NCI-H446 treated with DMSO at 0.1 percent for 48 hours (cell line): ENCODE data around the gene EPB42.
A peak's percentile ranks its signal among the peaks of the same experiment; 100 is the strongest.
"Not testable (repeated sequence)": the region's sequence is repeated elsewhere in the genome, so short reads cannot be mapped to it uniquely, and the experiment has no call there.

Source experiments
- DNase-seq: peaks from one replicate; lab custom pipeline; 2025; lab: John Stamatoyannopoulos, UW

The EPB42 gene

GRCh38 chr15:43185157-43186002 lies 35.4 kb downstream of the EPB42 start, which contains the start of gene CCNDBP1:
Gene CCNDBP1, plus strand, starts transcription at chr15:43185403. Its CDS starts 96 bp downstream, at chr15:43185499.
- peak; percentile 45 for DNase-seq

GRCh38 chr15:43184407-43185124 lies 36.3 kb downstream of the EPB42 start:
- no peak for DNase-seq

DNA sequence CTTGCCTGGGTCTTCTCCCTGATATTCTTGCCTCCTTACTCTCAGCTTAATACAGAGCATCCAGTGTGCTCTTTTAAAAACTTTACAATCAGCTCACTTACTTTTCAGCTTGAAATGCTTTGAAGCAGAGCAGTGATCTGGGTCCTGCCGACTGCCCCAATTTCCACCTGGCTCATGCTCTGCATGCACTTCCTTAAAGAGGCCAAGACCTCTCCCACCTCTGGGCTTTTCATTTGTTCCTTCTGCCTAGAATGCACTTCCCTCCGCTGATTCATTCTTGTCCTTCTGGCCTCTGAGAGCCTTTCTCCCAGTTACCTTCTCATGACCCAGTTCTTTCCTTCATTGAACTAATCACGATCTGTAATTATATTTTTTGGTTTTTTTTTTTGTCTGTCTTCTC lies 37.5 kb downstream of the EPB42 start:
- DNase-seq = no peak

GRCh38 chr15:43177147-43177546 lies 43.7 kb downstream of the EPB42 start:
- DNase-seq = not testable (repeated sequence)

DNA sequence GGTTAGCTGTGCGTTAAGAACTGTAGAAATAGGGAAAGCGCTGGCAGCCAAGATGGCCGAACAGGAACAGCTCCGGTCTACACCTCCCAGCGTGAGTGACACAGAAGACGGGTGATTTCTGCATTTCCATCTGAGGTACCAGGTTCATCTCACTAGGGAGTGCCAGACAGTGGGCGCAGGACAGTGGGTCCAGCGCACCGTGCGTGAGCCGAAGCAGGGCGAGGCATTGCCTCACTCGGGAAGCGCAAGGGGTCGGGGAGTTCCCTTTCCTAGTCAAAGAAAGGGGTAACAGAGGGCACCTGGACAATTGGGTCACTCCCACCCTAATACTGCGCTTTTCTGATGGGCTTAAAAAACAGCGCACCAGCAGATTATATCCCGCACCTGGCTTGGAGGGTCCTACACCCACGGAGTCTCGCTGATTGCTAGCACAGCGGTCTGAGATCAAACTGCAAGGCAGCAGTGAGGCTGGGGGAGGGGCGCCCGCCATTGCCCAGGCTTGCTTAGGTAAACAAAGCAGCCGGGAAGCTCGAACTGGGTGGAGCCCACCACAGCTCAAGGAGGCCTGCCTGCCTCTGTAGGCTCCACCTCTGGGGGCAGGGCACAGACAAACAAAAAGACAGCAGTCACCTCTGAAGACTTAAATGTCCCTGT lies 45.0 kb downstream of the EPB42 start:
- DNase-seq = not testable (repeated sequence)

DNA sequence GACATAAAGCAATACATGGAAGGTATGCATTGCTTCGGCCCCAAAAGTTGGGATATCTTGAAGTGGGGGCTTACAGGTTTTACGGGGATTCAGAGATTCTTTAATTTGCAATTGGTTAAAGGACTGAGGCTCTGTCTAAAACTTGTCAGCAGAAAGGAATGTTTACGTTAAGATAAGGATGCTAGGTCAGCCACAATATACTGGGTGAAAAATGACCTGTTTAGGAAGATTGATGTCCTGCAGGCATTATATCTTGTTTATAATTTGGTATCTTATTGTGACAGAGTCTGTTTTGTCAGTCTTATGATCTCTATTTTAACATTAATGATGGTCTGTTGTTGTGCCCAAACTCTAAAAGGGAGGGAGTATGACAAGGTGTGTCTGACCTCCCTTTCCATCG lies 50.9 kb downstream of the EPB42 start:
- no peak for DNase-seq

- peak; percentile 36 for DNase-seq
These were observed 52.4 kb downstream of the EPB42 start for GRCh38 chr15:43168192-43169107.

GRCh38 chr15:43167261-43167660 lies 53.6 kb downstream of the EPB42 start:
- DNase-seq = not testable (repeated sequence)

GRCh38 chr15:43165801-43166325 lies 55.0 kb downstream of the EPB42 start:
- DNase-seq = no peak

GRCh38 chr15:43153269-43153668 lies 67.5 kb downstream of the EPB42 start:
- no peak for DNase-seq

DNA sequence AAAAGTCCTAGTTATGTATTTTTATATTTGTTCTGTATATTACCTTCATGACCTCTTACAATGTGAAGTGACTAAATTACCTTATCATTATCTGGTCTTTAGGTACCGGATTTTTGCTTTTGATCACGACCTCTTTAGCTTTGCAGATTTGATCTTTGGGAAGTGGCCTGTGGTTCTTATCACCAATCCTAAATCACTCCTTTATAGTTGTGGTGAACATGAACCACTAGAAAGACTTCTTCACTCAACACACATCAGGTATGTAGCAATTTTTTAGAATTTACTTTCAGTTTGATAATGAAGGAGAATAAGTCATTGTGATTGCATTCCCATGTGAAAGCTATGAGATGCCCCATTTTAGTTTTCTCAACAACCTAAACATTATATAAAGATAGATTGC lies 69.1 kb downstream of the EPB42 start:
- no peak for DNase-seq

DNA sequence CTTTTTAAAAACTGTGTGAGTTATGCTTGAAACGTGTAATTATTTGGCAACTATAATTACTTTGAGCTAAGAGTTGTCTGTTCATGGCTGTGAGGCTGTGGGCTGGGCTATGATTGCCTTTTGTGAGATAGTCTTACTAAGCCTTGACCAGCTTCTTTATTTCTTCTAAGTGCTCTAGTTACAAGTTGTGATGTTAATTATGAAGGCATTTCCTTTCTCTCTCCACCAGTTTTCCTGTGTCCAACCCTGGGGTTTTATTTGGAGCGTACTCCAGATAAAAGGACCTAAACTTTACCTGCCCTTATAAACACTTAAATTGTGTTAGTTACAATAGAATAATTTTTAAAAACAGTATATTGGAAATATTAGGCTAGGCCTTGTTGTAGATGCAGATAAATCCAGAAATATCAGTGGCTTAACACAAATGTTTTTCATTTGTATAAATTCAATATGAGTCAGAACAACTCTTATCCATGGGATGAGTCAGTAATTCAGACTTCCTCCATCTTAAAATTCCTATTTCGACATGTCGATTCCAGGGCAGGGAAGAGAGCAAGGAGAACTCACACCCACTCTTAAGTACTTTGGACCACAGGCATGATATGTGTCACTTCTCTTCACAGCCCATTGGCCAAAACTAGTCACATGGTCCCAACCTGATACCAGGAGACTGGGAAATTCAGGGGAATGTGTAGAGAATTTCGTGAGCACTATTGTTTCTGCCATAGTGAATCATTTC lies 70.5 kb downstream of the EPB42 start:
- DNase-seq = no peak
